NCI-H187 (cell line): ENCODE data around the gene ZBTB25.

Experiments
- DNase-seq, 2 experiments: peaks; one replicate each; lab custom pipeline; 2025; lab: John Stamatoyannopoulos, UW

Gene ZBTB25

DNA sequence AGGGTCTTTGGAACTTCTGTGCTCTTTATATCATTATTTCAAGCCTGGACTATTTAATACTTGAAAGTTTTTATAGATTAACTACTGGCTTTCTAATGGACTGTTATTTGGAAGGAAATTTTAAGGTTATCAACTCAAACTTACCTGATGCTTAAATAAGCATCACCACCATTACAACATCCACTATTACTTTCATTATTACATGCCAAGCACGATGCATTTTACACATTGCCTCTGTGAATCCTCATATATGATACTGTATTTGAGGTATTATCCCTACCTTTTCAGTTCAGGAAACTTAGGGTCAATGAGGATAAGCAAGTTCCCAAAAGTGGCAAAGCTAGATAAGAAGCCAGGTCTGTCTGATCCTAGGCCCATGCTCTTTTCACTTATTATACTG lies 13.3 kb upstream of the ZBTB25 start:
- no peak for DNase-seq

DNA sequence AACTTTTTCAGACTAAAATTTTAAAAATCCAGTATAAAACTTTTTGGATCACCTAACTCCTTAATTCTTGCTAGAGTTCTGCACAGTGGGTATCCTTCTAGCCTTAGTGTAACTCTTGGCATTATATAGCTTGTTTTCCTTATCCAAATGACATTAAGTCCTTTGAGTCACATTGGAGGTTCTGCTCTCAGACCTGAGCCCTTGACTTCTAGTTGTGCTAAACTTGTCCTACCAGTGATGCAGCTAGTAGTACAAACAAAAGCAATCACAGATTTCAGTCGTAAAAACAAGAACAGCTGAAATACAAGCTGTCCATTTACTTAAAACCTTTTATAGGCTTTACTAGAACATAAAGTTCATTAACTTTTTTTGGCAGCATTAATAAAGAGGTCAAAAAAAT lies 11.4 kb upstream of the ZBTB25 start:
- no peak for DNase-seq

DNA sequence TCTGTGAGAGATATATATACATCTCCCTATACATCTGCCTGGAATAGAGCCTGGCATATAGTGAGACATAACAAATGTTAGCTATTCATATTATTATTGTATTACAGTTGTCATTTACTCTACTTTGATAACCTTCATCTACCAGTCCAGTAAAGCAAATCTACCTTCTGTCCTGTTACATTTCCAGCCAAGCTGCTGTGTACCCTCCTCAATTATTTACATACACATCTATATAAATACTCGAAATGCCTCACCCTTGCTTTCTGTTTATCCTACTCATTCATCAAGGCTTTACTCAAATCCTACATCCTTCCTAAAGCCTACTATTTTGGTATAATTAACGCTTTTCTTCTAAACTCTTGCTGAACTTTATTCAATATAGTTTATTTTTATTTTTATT lies 9.6 kb upstream of the ZBTB25 start:
- no peak for DNase-seq

DNA sequence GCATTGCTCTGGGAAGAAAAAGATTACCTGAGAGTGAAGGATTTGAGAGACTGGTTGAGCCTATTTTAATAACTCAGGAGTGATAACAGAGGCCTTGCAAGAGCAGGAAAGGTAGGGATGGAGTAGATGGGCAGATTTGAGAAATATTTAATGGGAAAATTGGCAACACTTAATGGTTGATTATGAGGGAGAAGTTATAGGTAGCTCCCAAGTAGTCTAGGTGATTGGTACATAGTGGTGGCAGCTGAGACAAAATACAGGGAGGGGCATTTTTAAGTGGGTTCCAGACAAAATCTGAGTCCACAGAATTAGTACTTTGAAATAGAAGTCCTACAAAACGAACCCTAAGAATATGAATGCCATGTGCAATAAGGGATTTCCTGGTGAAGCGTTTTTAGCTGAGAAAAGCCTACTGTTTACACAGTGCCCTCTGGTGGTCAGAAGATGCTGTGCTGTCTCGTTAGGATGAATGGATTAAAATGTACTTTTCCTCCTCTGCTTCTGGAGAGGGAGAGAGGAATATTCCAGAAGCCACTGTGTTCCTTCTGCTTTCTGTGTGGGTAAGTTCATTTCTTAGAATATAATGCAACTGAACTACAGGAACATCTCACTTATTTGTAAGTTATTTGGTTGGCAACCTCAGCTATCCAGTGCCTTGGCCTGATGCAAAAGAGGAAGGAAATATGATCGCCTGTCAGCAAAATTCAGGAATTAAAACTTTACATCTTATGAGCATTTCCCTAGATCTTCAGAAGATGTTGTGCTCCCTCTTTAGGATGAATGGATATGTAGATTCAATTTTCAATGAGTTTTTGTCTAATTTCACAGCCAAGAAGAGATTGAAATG lies 7.4 kb upstream of the ZBTB25 start:
- peak; percentile 46 to 47 for DNase-seq

DNA sequence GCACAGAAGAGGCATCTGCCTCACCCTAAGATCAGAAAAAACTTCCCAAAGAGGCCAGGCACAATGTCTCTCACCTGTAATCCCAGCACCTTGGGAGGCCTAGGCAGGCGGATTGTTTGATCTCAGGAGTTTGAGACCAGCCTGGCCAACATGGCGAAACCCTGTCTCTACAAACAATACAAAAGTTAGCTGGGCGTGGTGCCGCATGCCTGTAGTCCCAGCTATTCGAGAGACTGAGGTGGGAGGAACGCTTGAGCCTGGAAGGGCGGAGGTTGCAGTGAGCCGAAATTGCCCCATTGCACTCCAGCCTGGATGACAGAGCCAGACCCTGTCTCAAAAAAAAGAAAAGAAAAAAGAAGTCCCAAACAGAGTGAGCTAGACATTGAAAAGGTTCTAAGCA lies 5.4 kb upstream of the ZBTB25 start:
- no peak for DNase-seq

DNA sequence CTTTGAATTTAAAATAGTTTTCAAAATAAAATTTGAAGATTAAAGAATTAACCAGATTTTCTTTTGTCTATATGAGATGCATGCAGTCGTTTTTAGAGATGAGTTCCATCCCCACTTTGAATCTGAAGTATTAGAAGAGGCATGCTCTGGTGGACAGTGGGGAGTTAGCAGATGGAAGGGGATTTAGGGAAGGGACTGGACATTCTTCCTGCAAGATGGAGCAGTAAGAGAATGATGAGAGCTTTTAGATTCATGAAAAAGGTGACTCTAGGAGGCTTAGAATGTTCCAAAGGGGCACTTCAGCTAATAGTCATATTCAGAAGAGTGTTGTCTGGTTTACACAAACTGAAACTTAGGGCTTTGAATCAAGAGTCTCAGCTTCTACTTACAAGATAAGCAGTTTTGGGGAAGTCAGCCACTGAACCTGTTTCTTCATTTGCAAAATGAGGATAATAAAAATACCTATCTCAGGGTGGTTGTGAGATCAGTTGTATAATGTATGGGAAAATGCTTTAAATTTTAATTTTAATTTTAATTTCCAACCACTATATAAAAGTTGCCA lies 4.7 kb upstream of the ZBTB25 start:
- no peak for DNase-seq

DNA sequence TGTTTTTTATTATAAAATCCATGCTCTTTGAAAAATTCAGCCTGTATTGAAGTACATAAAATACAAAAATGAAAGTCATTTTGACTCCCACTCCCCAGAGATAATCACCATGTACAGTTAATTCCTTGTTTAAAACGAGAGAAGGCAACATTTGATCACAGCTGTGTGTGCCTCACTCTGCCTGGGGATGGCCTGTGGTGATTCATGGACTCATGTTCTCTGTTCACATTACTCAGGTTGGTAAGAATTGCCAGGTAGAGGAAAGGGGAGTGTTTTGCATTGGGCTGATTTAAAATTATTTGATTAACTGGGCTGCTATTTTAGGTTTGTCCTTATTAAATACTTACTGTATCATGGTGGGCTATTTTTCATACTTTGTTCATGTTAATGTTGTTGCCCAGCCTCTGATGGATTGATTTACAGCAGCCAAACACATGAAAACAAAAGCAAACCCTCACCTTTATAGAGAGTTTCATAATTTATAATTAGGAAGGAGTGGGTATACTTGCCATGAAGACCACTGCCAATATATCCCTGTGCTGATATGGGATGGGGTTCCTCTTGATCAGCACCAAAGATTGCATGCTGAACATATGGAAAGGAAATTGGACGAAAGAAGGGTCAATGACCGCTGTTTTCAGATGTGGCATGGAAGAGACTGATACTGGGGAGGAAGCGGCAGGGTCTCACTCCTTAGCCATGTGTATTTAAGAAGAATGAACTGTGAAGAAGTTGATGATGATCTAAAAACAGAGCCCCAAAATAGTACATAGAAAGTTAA lies 3.9 kb upstream of the ZBTB25 start:
- DNase-seq, result no peak

DNA sequence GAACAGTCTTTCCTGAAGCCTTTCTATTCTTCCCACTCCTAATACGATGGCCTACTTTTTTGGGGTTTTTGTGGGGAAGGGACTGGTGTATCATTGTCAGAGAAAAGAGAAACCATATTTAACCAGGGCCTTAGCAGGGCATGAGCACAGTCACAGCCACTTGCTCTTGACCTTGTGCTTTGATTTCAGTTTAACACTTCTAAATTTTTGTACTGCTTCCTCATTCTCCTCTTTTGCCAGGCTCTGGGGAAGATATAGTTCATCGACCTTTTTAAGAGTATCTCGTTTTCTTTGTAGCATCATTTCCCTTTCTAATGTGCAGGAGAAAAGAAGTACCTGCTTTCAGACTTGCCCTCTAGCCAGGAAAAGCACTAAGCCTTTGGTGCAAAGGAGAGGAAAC lies 3.1 kb upstream of the ZBTB25 start:
- DNase-seq, result no peak

DNA sequence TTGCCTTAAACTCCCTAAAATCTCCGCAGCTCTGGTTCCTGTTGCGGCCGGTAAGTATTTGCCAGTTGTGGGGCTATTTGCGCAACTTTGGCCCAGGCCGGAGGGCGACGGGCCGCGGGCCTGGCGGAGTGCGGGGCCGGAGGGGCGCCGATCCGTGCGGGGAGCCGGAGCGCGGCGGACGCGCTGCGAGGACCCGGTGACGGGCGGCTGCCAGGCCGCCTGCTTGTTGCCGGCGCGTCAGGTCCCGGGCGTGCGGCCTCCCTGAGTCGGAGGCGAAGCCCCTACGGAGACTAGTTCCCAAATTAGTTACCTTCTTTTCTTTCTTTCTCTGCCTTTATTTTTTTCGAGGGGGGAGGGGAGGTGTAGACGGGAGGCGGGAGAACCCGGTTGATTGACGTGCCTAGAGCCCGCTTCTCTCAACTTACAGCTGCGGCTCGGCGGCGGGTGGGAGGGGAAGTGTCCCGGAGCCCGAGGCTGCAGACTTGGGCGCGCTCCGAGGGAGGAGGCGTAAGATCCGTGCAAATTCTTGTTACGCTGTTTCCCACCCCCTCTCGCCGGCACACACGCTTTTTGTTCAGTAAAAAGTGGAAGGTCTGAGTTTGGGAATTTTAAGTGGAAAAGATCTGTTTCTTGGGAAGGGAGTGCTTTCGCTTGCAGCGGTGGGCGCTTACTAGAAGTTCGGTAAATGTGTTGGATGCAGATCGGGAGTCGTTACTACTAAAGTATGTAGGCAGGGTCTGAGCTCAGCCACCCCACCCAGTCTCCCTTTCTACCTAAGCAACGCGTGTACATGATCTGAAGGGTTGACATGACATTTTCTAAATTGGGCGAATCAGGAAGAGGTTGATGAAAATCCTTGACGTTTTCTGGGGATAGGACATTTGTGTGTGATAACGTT lies 1.5 kb upstream of the ZBTB25 start:
- DNase-seq, result peak; percentile 74 to 84

DNA sequence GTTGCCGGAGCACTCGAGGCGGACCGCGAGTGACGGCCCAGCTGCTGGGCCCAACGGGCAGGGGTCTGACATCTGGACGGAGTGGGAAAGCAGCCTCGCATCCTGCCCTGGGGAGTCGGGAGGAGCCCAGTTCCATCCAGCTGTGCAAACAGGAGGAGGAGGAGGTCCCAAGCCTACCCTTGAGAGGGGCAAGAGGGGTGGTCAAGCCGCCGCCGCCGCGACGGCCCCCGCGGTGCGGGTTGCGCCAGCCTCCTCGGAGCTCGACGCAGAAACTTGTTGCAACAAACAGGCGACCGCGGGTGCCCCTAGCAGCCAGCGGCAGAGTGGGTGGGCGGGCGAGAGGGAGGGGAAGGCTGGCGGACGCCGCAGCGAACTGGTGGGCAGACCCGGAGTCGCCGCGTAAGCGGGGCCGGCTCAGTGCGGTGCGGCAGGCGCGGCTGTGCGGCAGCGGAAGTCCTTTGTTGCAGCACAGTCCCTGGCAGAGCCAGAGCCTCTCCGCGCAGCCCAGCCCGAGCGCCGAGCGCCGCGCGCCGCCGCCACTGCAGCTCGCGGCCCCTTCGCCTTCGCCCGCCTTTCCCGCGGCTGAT lies 765 bp upstream of the ZBTB25 start, which contains the start of gene ZBTB1:
Gene ZBTB1, plus strand, starts transcription at position 461 of the 587 bp plus-strand sequence. CDS start 16,735 bp downstream, outside the sequence.
- peak; percentile 67 to 93 for DNase-seq

DNA sequence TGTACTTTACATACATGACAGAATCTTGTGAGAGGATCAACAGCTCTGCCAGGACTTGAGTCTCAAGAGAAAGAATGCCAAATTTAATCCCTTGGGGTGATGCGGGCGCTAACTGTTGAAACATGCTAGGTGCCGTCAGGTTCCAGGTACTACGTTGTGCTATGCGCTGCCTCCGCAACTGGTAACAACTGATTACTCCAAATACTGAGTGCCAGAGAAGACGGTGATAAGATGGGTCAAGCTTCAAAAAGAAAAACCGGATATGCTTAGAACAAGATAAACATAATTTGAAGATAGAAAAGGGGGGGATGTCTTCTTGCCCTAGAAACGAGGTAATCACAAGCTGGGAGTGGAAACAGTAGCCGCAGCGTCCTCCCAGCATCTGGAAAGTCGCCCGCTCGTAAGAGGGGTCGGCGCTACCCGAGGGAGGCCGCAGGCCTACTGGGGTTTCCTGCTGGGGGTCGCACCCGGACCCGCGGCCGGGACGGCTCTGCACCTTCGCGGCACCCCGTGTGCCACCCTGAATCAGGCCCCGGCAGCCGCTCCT lies 678 bp downstream of the ZBTB25 start:
- DNase-seq, result no peak

DNA sequence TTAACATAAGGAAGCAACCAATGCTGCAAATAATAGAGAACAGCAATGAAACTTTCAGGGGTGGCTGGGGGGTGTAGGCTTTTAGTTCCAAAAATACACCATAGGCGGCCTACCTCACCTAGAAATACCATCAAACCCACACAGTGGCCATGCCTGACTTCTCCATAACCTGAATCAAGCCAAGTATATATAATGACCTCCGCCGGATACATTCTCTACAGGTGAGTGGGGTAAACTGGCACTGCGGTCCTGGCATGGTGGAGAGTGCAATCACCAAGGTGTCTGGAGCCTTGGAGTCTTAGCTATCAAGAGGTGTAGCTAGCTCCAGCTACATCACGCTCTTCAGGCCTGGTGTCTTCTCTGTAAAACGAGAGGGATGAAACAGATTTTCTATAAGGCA lies 1.2 kb downstream of the ZBTB25 start:
- no peak for DNase-seq

DNA sequence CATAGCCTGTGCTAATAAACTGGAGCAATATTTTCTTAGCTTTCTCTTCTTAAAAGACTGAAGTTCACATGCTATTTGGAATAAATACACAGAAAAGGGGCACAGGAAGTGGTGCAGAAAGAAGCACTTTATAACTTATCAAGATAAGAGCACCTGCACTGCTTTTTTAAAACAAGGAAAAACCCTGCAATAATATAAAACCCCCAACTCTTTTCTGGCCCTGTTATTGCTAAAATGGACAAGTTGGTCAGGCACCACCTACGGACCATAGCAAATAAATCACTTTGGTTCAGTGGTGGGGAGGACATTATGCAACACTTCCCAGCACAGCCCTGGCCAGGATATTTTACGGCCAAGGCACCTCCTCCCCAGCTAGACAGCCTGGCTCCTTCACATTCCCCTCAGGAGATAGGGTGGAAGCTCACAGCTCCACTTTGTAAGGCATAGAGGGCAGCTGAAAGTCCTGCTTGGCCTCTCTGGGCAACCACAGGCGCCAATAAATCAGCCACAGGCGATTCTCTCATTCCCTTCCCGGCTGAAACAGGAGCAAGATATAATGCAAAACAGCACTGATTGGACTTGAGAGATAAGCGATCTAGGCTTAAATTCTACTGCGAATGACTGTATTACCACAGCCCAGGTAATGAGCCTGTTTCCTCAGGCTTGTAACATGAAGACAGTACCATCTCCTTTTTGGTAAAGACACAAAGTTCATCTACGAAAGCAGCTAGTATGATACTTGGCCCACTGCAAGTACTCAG lies 2.0 kb downstream of the ZBTB25 start:
- peak; percentile 58 to 64 for DNase-seq

DNA sequence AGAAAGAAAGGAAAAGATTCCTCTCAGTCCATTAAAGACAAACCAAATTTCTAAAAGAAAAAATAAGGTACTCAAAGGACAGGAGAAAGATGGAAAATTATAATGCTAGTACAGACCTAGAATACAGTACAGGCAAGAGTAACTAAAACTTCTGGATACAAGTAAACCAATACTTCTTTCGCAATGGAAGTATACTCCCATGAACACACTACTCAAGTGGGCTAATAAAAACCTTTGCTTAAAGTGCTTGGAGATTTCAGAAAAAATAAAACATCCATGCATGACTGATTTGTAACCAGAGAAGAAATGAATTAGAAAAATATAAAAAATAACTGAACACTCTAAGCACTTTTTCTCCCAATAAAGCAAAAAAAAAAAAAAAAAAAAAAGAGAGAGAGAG lies 3.5 kb downstream of the ZBTB25 start:
- DNase-seq, result no peak

DNA sequence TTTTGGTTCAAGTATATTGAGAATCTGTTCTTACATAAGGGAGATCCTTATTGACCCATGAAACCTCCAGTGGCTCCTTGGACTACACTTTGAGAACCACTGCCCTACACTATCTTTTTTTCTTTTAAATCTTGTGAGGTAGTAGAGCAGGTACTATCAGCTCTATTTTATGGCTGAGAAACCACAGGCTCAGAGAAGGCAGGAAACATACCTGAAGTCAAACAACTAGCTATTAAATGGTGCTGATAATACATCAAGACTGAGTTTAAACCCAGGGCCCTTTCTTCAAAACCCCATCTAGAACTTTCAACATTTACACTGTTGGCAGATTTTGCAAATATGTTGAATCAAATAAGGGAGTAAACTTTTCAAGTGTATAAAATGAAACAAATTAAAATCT lies 6.9 kb downstream of the ZBTB25 start:
- DNase-seq, result no peak

DNA sequence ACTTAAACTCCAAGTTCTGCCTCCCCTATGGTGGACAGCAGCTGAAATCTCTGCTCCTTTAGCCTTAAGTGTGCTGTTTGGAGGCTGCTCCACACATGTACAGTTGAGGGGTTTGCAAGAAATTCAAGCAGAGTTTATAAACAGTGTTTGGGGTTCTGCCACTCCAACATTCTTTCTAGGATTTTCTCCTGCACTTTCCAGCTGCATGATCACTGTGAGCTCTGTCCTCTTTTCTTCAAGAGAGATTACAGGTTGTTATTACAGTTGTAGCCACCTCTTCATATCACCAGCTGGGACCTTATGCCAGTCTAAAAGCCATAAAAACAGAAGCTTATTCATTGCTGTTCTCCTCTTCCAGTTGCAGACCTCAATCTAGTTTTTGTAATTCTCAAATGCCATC lies 8.4 kb downstream of the ZBTB25 start:
- DNase-seq, result no peak

DNA sequence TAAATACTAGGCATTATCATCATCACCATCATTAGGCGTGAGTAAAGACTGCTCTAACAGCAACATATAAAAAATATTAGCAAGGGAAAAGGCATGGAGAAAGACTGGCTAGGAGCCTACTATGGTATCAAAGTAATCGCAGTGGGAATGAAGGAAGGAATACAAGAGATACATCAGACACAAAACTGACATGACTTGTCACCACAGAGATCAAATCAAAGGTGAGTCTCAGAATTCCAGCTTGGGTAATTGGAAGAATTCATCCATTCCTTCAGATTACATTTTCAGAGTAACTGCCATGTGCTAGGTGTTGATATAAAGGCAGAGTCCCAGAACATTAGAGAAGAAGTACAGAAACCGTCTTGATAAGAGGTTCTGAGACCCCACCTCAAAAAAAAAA lies 10.2 kb downstream of the ZBTB25 start:
- no peak for DNase-seq

DNA sequence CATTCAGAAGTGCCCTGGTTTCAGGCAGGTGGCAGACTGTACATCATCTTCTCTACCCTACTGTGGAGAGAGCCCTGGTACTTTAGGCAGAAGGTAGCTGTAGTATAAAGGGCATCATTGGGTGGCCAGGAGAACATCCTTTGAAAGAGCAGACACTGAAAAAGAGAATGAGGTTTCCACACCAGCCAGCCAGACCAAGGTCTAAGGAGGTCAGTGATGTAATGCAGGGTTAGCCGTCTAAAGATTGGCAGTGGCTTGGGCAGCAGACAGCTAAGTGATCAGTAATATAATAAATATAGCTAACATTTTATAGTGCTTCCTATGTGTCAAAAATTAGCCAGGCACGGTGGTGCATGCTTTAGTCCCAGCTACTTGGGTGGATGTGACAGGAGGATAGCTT lies 12.0 kb downstream of the ZBTB25 start:
- DNase-seq, result no peak

DNA sequence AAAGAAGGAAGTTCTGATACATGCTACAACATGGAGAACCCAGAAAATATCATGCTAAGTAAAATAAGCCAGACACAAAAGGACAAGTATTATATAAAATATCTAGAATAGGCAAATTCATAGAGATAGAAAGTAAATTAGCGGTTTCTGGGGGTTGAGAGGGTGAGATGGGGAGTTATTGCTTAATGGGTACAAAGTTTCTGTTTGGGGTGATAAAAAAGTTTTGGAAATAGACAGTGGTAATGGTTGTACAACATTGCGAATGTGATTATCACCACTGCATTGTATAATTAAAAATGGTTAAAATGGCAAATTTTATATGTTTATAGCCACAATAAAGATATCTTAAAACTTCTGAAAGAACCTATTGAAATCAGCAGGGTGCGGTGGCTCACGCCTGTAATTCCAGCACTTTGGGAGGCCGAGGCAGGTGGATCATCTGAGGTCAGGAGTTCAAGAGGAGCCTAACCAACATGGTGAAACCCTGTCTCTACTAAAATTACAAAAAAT lies 15.0 kb downstream of the ZBTB25 start:
- no peak for DNase-seq

DNA sequence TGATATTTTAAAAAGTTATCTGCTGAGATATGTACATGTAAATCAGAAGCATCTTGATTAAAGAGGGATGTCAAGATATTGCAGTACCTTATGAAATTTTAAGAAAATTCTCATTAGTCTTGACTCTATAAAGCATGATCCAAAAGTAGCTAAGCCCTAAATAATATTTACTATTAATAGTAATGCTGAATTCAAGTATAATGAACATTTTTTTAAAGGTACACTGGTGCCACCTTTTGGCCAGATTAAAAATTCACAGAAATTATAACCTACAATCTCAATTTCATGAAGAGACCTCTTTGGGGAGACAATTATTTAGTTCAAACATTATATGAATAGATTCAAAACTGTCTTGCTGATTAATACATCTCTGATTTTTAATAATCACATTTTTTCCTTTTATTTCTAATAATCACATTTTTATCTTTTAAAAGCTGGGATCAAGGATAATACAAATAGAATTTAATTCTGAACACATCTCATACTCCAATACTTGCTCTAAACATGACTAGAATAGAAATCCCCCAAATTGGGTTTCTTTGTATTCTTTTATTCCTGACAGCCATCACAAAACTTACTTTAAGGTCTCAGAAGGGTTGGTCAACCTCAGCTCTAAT lies 24.9 kb downstream of the ZBTB25 start:
- no peak for DNase-seq
